ENCODE measurements around the gene GSTM2. TPM values are rescaled to one million over a fixed set of nuclear protein-coding genes. Genes with fewer than 3 reads are reported as not detected.

Gene GSTM2
- 19.0 and 19.2 TPM in 2 replicates for total RNA-seq

- H3K9me3 Mint-ChIP-seq = no peaks in the 10 kb centered on the region
- intact Hi-C loops (cut with micrococcal nuclease) = loop anchor here (1.0 to 2.0 kb wide), 3 partner anchors 11 to 47 kb away; partner anchors contain the start of genes GSTM1 and GSTM4
- H3K27me3 Mint-ChIP-seq (ENCODE audit: insufficient read depth) = no peaks in the 10 kb centered on the region
- peak within 1 kb of the TSS; percentile 73 for H3K4me3 Mint-ChIP-seq
- peak; percentile 83 for DNase-seq (ENCODE audit: low spot score)
- H3K27ac Mint-ChIP-seq = no peak within 1 kb of the TSS
- peaks cover 5% of the 10 kb centered on the region for H3K36me3 Mint-ChIP-seq (ENCODE audit: low read depth)
- peaks cover 16% of the 10 kb centered on the region for H3K4me1 Mint-ChIP-seq (ENCODE audit: low read depth)
Measured at GRCh38 chr1:109667452-109668122, at the start of gene GSTM2. Gene GSTM2, plus strand, starts transcription at chr1:109668057. Its CDS starts 59 bp downstream, at chr1:109668116.

- H3K27ac Mint-ChIP-seq = peak overlapping the region; percentile 97
- no peaks in the 10 kb centered on the region for H3K9me3 Mint-ChIP-seq
- intact Hi-C loops (cut with micrococcal nuclease) = loop anchor here (1.0 kb wide), 1 partner anchor 365 kb away; the partner anchor contains the start of gene AHCYL1
- peak overlapping the region; percentile 95 for H3K4me3 Mint-ChIP-seq
- peaks cover 65% of the 10 kb centered on the region for H3K4me1 Mint-ChIP-seq (ENCODE audit: low read depth)
- H3K27me3 Mint-ChIP-seq (ENCODE audit: insufficient read depth) = peaks cover 2% of the 10 kb centered on the region
- DNase-seq (ENCODE audit: low spot score) = no peak
- H3K36me3 Mint-ChIP-seq (ENCODE audit: low read depth) = peaks cover 1% of the 10 kb centered on the region
Measured at GRCh38 chr1:109618661-109619575, 48.9 kb upstream of the GSTM2 start.

DNA sequence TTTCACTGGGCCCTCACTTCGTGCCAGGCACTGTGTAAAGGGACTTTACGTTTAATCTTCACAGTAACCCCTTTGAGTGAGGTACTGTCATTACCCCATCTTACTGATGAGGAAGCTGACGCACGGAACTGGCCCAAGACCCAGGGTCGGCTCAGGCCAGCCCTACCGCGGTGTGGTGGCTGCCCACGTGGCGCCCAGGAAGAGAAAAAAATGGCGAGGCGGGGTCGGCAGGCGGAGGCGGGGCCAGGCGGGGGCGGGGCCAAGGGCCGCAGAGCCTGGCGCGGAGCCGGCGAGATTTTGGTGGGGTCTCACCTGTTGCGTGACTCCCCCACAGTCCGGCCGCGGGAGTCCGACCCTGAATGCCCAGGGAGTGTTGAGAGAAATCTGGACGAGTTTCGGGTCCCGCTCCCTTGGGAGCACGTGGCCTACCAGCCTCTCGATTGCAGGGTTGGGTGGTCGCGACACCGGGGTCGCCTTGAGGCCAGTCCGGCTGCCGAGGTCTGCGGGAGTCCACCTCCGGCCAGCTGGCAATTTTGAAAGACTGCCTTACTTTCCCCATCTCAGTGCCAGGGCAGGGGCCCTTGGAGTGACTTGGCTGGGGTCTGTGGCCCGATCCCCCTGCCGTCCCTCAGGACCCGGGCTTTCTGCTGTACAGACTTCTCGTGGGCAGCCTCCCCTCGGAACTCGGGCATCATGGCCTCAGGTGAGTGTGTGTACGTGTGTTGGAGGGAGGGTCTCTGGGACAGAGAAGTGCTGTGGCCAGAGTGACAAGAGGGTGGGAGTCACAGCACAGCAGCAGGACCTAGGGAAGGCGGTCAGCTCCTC lies 48.1 kb upstream of the GSTM2 start, which contains the start of the genes AMPD2 and GNAT2:
TSS of gene AMPD2 (plus strand) at position 262 of the 825 bp plus-strand sequence. CDS start 1,339 bp downstream, outside the sequence.
TSS of gene GNAT2 (minus strand) at position 41 of the 825 bp plus-strand sequence. CDS start 6,746 bp downstream, outside the sequence.
- DNase-seq (ENCODE audit: low spot score) = peak; percentile 67
- intact Hi-C loops (cut with micrococcal nuclease) = loop anchor here (1.0 to 5.0 kb wide), 10 partner anchors 49 to 787 kb away; partner anchors contain the start of genes AHCYL1, ATXN7L2, GSTM1 and GSTM2

GRCh38 chr1:109620401-109620791 lies 47.5 kb upstream of the GSTM2 start:
- intact Hi-C loops (cut with micrococcal nuclease) = loop anchor here (1.0 to 5.0 kb wide), 9 partner anchors 48 to 786 kb away; partner anchors contain the start of genes ATXN7L2, GSTM1, GSTM2 and KCNC4
- H3K27ac Mint-ChIP-seq = peak overlapping the region; percentile 97

More for the DNA sequence above, 48.1 kb upstream of the GSTM2 start, which contains the start of the genes AMPD2 and GNAT2:
- Mint-ChIP-seq H3K4me1 (ENCODE audit: low read depth) (peaks cover 66% of the 10 kb centered on the region), H3K4me3 (peak within 1 kb of the TSS; percentile 95), H3K27ac (peak within 1 kb of the TSS; percentile 97), H3K9me3 (no peaks in the 10 kb centered on the region), H3K27me3 (ENCODE audit: insufficient read depth) (peaks cover 2% of the 10 kb centered on the region), H3K36me3 (ENCODE audit: low read depth) (peaks cover 1% of the 10 kb centered on the region)

GRCh38 chr1:109620841-109621286 lies 47.0 kb upstream of the GSTM2 start:
- Mint-ChIP-seq H3K36me3 (ENCODE audit: low read depth) (peaks cover 2% of the 10 kb centered on the region), H3K4me1 (ENCODE audit: low read depth) (peaks cover 64% of the 10 kb centered on the region), H3K27me3 (ENCODE audit: insufficient read depth) (peaks cover 2% of the 10 kb centered on the region), H3K27ac (peak overlapping the region; percentile 97), H3K9me3 (no peaks in the 10 kb centered on the region), H3K4me3 (peak overlapping the region; percentile 95)
- intact Hi-C loops (cut with micrococcal nuclease) = loop anchor here (1.0 to 5.0 kb wide), 12 partner anchors 35 to 786 kb away; partner anchors contain the start of genes ATXN7L2, GNAI3, GSTM1 and GSTM2
- peak; percentile 96 for DNase-seq (ENCODE audit: low spot score)

More at GRCh38 chr1:109620401-109620791, 47.5 kb upstream of the GSTM2 start:
- peaks cover 66% of the 10 kb centered on the region for H3K4me1 Mint-ChIP-seq (ENCODE audit: low read depth)
- H3K9me3 Mint-ChIP-seq = no peaks in the 10 kb centered on the region
- peaks cover 1% of the 10 kb centered on the region for H3K36me3 Mint-ChIP-seq (ENCODE audit: low read depth)
- no peak for DNase-seq (ENCODE audit: low spot score)
- peaks cover 2% of the 10 kb centered on the region for H3K27me3 Mint-ChIP-seq (ENCODE audit: insufficient read depth)
- peak overlapping the region; percentile 95 for H3K4me3 Mint-ChIP-seq

DNA sequence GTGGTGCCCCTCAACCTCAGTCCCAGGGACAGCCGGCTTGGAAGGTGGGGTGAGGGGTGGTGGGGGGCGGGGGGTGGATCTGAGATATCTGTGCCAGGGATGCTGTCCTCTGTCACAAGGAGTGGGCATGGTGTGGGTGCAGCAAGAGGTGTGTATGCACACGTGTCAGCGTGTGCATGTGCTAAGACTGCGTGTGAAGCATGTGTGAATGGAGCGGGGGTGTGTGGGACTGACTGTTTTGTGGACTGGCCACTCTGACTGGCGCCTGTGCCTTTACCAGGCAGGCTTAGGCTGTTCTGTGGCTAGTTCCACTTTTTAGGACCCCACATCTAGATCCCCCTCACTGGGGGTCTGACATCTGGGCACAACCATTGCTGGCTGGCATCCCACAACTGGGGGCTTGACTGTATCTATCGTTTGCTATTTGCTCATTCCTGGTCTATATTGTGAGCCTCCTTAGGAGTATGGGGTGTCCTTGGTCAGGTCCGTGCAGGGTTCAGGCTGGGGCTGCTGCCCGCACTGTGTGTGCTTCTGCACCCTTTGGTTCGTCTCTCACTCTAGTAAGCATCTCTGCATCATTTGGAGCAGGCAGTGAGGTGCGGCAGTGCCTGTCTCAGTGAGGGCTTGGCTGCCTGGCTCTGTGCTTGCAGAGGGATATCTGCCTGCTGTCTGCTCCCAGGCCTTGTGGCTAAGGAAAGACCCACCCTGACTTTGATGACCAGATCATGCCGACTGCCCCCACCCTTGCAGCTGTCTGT lies 46.3 kb upstream of the GSTM2 start:
- Mint-ChIP-seq H3K9me3 (no peaks in the 10 kb centered on the region), H3K4me1 (ENCODE audit: low read depth) (peaks cover 57% of the 10 kb centered on the region), H3K4me3 (peak overlapping the region; percentile 95), H3K36me3 (ENCODE audit: low read depth) (peaks cover 8% of the 10 kb centered on the region), H3K27ac (peak overlapping the region; percentile 97), H3K27me3 (ENCODE audit: insufficient read depth) (peaks cover 2% of the 10 kb centered on the region)
- DNase-seq (ENCODE audit: low spot score) = no peak
- intact Hi-C loops (cut with micrococcal nuclease) = loop anchor here (1.0 to 5.0 kb wide), 10 partner anchors 35 to 785 kb away; partner anchors contain the start of genes ATXN7L2, GNAI3, GSTM1 and GSTM2

- DNase-seq (ENCODE audit: low spot score) = no peak
- Mint-ChIP-seq H3K27me3 (ENCODE audit: insufficient read depth) (peaks cover 2% of the 10 kb centered on the region), H3K27ac (peak overlapping the region; percentile 74), H3K9me3 (no peaks in the 10 kb centered on the region), H3K4me3 (peak overlapping the region; percentile 95), H3K36me3 (ENCODE audit: low read depth) (peaks cover 9% of the 10 kb centered on the region), H3K4me1 (ENCODE audit: low read depth) (peaks cover 49% of the 10 kb centered on the region)
- intact Hi-C loops (cut with micrococcal nuclease) = loop anchor here (5.0 kb wide), 2 partner anchors 140 to 270 kb away; partner anchors contain the start of gene ATXN7L2
Measured at GRCh38 chr1:109622137-109622892, 45.5 kb upstream of the GSTM2 start.

- Mint-ChIP-seq H3K4me1 (ENCODE audit: low read depth) (peaks cover 45% of the 10 kb centered on the region), H3K36me3 (ENCODE audit: low read depth) (peaks cover 12% of the 10 kb centered on the region), H3K4me3 (peak overlapping the region; percentile 95), H3K27ac (no peak overlapping the region), H3K9me3 (no peaks in the 10 kb centered on the region), H3K27me3 (ENCODE audit: insufficient read depth) (peaks cover 2% of the 10 kb centered on the region)
- no peak for DNase-seq (ENCODE audit: low spot score)
- intact Hi-C loops (cut with micrococcal nuclease) = loop anchor here (5.0 kb wide), 2 partner anchors 141 to 269 kb away; partner anchors contain the start of gene ATXN7L2
Measured at GRCh38 chr1:109622895-109623294, 45.0 kb upstream of the GSTM2 start.

DNA sequence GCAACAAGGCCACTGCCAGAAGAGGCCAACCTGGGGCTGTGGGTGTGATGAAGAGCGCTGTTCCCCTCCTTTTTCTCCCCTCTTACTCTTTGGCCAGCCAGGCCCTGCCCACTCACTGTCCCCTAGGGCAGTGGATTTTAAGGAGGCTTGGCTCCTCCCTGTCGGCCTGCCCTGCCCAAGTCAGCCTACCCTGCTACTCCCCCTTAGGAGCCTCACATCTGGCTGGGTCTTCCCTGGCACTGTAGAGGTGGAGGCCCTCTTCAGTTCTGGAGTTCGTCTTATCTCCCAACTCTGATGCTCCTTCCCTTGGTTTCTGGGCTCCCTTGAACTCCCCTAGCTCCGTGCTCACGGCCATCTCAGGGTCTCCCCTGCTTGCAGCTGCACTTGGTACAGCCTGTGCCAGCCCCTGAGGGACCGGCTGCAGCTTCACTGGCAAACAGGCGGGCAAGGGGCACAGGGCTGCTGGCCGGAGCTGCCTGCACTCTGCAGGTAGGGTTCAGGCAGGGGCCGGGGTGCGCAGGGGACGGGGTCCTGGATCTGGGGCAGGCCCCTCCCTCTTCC lies 44.2 kb upstream of the GSTM2 start:
- Mint-ChIP-seq H3K9me3 (no peaks in the 10 kb centered on the region), H3K27ac (peak overlapping the region; percentile 80), H3K4me3 (peak overlapping the region; percentile 95), H3K36me3 (ENCODE audit: low read depth) (peaks cover 17% of the 10 kb centered on the region), H3K27me3 (ENCODE audit: insufficient read depth) (peaks cover 2% of the 10 kb centered on the region), H3K4me1 (ENCODE audit: low read depth) (peaks cover 41% of the 10 kb centered on the region)
- no peak for DNase-seq (ENCODE audit: low spot score)
- intact Hi-C loops (cut with micrococcal nuclease) = loop anchor here (5.0 kb wide), 2 partner anchors 141 to 269 kb away; partner anchors contain the start of gene ATXN7L2
